Thyroid gland (tissue), 4 donors: ENCODE results near the gene PREX1.

Source experiments
- POLR2A ChIP-seq, 2 donors: fragments of 450-650 bp; IDR thresholded peaks; one replicate each; pipeline ENCODE4 v1.6.1; 2017; ENCODE audit warnings: antibody characterized with exemption in 2 of 2, mild to moderate bottlenecking in 2 of 2, moderate library complexity in 1 of 2
- TF ChIP-seq, protein P1 (sequence below), 6 experiments: fragments of 200-600 bp in 3 of 6; fragments of 450-650 bp in 3 of 6; sonication (generic) in 3 of 6; IDR thresholded peaks; one replicate each; pipeline ENCODE4 v1.5.1; 2016 to 2019; ENCODE audit warnings: antibody characterized with exemption in 6 of 6, mild to moderate bottlenecking in 2 of 6, inconsistent platforms in 1 of 6, moderate library complexity in 1 of 6

GRCh38 chr20:48689388-48689787 lies 138.4 kb downstream of the PREX1 start:
- TF ChIP-seq, protein P1, sequence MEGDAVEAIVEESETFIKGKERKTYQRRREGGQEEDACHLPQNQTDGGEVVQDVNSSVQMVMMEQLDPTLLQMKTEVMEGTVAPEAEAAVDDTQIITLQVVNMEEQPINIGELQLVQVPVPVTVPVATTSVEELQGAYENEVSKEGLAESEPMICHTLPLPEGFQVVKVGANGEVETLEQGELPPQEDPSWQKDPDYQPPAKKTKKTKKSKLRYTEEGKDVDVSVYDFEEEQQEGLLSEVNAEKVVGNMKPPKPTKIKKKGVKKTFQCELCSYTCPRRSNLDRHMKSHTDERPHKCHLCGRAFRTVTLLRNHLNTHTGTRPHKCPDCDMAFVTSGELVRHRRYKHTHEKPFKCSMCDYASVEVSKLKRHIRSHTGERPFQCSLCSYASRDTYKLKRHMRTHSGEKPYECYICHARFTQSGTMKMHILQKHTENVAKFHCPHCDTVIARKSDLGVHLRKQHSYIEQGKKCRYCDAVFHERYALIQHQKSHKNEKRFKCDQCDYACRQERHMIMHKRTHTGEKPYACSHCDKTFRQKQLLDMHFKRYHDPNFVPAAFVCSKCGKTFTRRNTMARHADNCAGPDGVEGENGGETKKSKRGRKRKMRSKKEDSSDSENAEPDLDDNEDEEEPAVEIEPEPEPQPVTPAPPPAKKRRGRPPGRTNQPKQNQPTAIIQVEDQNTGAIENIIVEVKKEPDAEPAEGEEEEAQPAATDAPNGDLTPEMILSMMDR (IDR thresholded peaks at IDR 0.05) = no peak
- no peak for TF ChIP-seq POLR2A (IDR thresholded peaks at IDR 0.05)
